ENCODE measurements around the gene GRM8. TPM values are rescaled to one million over a fixed set of nuclear protein-coding genes. Genes with fewer than 3 reads are reported as not detected.
A peak's percentile ranks its signal among the peaks of the same experiment; 100 is the strongest.

The GRM8 gene
- polyA plus RNA-seq, 2 of the 4 experiments (the other 2 are of a cell fraction), result 0.06 TPM; not detected in 1

GRCh38 chr7:127029823-127030222, 222.9 kb downstream of the GRM8 start:
- WGBS (ENCODE audit: missing lambda C conversion rate), result 9% methylated on average over 2 of the region's 2 CpGs
- ChIA-PET CTCF (no interaction called here), POLR2A (no interaction called here)
- no peak overlapping the region for H3K4me2 ChIP-seq
- no peaks in the 10 kb centered on the region for H3K9me3 ChIP-seq
- H3K4me1 ChIP-seq, result no peaks in the 10 kb centered on the region
- no peak for TF ChIP-seq ZC3H11A (IDR thresholded peaks at IDR 0.05)
- TF ChIP-seq MAFK (IDR thresholded peaks at IDR 0.05; ENCODE audit: partially characterized antibody), result peak; percentile 70
- H3K4me3 ChIP-seq, result no peak overlapping the region
- H3K27ac ChIP-seq, result no peak overlapping the region
- no peak for ATAC-seq
- no peak for FAIRE-seq
- DNase-seq (ENCODE audit: low read depth in 1 of 2, low spot score in 1 of 2), result no peak

GRCh38 chr7:127021857-127022256, 230.9 kb downstream of the GRM8 start:
- WGBS (ENCODE audit: missing lambda C conversion rate), result 85% methylated on average over 1 of the region's 1 CpG
- no peak overlapping the region for H3K27ac ChIP-seq
- no peak overlapping the region for H3K4me3 ChIP-seq
- H3K9me3 ChIP-seq, result no peaks in the 10 kb centered on the region
- no peak for FAIRE-seq
- TF ChIP-seq ZFP36 (IDR thresholded peaks at IDR 0.05; ENCODE audit: borderline replicate concordance, partially characterized antibody), result no peak
- TF ChIP-seq RARB (CRISPR knock-in tag; IDR thresholded peaks at IDR 0.05), result no peak
- no peak for TF ChIP-seq ESRRA (IDR thresholded peaks at IDR 0.05; ENCODE audit: borderline replicate concordance, low read length)
- TF ChIP-seq RCOR1 (IDR thresholded peaks at IDR 0.05; ENCODE audit: low read depth, low read length), result no peak
- TF ChIP-seq EHMT2 (IDR thresholded peaks at IDR 0.05; ENCODE audit: low read depth), result no peak
- no peak for TF ChIP-seq ZC3H11A (IDR thresholded peaks at IDR 0.05)
- no peak for TF ChIP-seq HES2 (IDR thresholded peaks at IDR 0.05)
- TF ChIP-seq HMGXB4 (CRISPR knock-in tag; IDR thresholded peaks at IDR 0.05; ENCODE audit: borderline replicate concordance), result no peak
- no peak for TF ChIP-seq CBX8 (IDR thresholded peaks at IDR 0.05)
- TF ChIP-seq HOXA7 (CRISPR knock-in tag; IDR thresholded peaks at IDR 0.05), result no peak
- no peak for DNase-seq (ENCODE audit: low read depth in 1 of 2, low spot score in 1 of 2)
- ChIA-PET CTCF (no interaction called here), POLR2A (no interaction called here)
- no peak for ATAC-seq
- no peaks in the 10 kb centered on the region for H3K4me1 ChIP-seq
- H3K4me2 ChIP-seq, result no peak overlapping the region

- no peak for DNase-seq (ENCODE audit: low read depth in 1 of 2, low spot score in 1 of 2)
- H3K9me3 ChIP-seq, result no peaks in the 10 kb centered on the region
- no peak for FAIRE-seq
- no peaks in the 10 kb centered on the region for H3K4me1 ChIP-seq
- ChIA-PET CTCF (no interaction called here), POLR2A (no interaction called here)
- TF ChIP-seq MAFK (IDR thresholded peaks at IDR 0.05; ENCODE audit: partially characterized antibody) (peak; percentile 7), ZNF302 (CRISPR knock-in tag; IDR thresholded peaks at IDR 0.05) (no peak)
- ATAC-seq, result no peak
- H3K4me2 ChIP-seq, result no peak overlapping the region
- H3K4me3 ChIP-seq, result no peak overlapping the region
- H3K27ac ChIP-seq, result no peak overlapping the region
Observed at GRCh38 chr7:127021019-127021738, 231.6 kb downstream of the GRM8 start.

GRCh38 chr7:127018889-127019288, 233.9 kb downstream of the GRM8 start:
- no peak for FAIRE-seq
- H3K9me3 ChIP-seq, result no peaks in the 10 kb centered on the region
- POLR2A ChIA-PET, result no interaction called here
- H3K4me1 ChIP-seq, result no peaks in the 10 kb centered on the region
- DNase-seq (ENCODE audit: low read depth in 1 of 2, low spot score in 1 of 2), result no peak
- no peak overlapping the region for H3K4me2 ChIP-seq
- ATAC-seq, result no peak
- CTCF ChIA-PET, result no interaction called here
- 1% methylated on average over 2 of the region's 2 CpGs for WGBS (ENCODE audit: missing lambda C conversion rate)
- no peak overlapping the region for H3K4me3 ChIP-seq
- H3K27ac ChIP-seq, result no peak overlapping the region
- TF ChIP-seq RFX5 (IDR thresholded peaks at IDR 0.05) (no peak), POLR2AphosphoS2 (conservative IDR thresholded peaks at IDR 0.05; ENCODE audit: low read length) (no peak), HOXB13 (CRISPR knock-in tag; IDR thresholded peaks at IDR 0.05; ENCODE audit: low read depth) (no peak), FOSL2 (IDR thresholded peaks at IDR 0.05) (no peak), FOSL2 (CRISPR knock-in tag; IDR thresholded peaks at IDR 0.05) (no peak), MAFK (IDR thresholded peaks at IDR 0.05; ENCODE audit: partially characterized antibody) (no peak), USF2 (IDR thresholded peaks at IDR 0.05) (no peak), MYC (IDR thresholded peaks at IDR 0.05; ENCODE audit: borderline replicate concordance, low read length) (no peak)
